ENCODE results near the gene KLK3. TPM values are rescaled to one million over a fixed set of nuclear protein-coding genes. Genes with fewer than 3 reads are reported as not detected.
"Not testable (repeated sequence)": the region's sequence is repeated elsewhere in the genome, so short reads cannot be mapped to it uniquely, and the experiment has no call there.

KLK3 gene
- total and polyA plus RNA-seq, 2 donors = 0.19 to 0.96 TPM

GRCh38 chr19:50889638-50890037 is 34.9 kb downstream of the KLK3 start:
- Histone ChIP-seq H3K36me3 (ENCODE audit: control insufficient read depth in 2 of 2, insufficient read depth in 2 of 2, low read length in 1 of 2) (no peaks in the 10 kb centered on the region), H3K27ac (ENCODE audit: low read depth in 1 of 2, low read length in 1 of 2) (no peak overlapping the region), H3K27me3 (ENCODE audit: control insufficient read depth in 2 of 2, insufficient read depth in 1 of 2, low read length in 1 of 2) (no peaks in the 10 kb centered on the region), H3K9me3 (ENCODE audit: control insufficient read depth in 2 of 2, insufficient read depth in 1 of 2, low read length in 1 of 2) (no peaks in the 10 kb centered on the region), H3K4me1 (ENCODE audit: control insufficient read depth in 2 of 2, insufficient read depth in 2 of 2, low read length in 2 of 2) (no peaks in the 10 kb centered on the region), H3K4me3 (ENCODE audit: low read length in 2 of 2) (no peak overlapping the region)
- 65% methylated on average over 3 of the region's 3 CpGs for whole genome bisulfite sequencing
- DNase-seq (ENCODE audit: low read depth in 6 of 9, low spot score in 9 of 9) = no peak

GRCh38 chr19:50890422-50891252 is 35.9 kb downstream of the KLK3 start:
- DNase-seq (ENCODE audit: low read depth in 6 of 9, low spot score in 9 of 9) = no peak
- 48% methylated on average over 5 of the region's 5 CpGs for WGBS
- H3K27ac ChIP-seq (ENCODE audit: low read depth in 1 of 2, low read length in 1 of 2) = no peak overlapping the region
- H3K4me1 ChIP-seq (ENCODE audit: control insufficient read depth in 2 of 2, insufficient read depth in 2 of 2, low read length in 2 of 2) = no peaks in the 10 kb centered on the region
- H3K9me3 ChIP-seq (ENCODE audit: control insufficient read depth in 2 of 2, insufficient read depth in 1 of 2, low read length in 1 of 2) = peaks cover 0 to 1% of the 10 kb centered on the region in 2 donors
- H3K36me3 ChIP-seq (ENCODE audit: control insufficient read depth in 2 of 2, insufficient read depth in 2 of 2, low read length in 1 of 2) = no peaks in the 10 kb centered on the region
- no peaks in the 10 kb centered on the region for H3K27me3 ChIP-seq (ENCODE audit: control insufficient read depth in 2 of 2, insufficient read depth in 1 of 2, low read length in 1 of 2)
- H3K4me3 ChIP-seq (ENCODE audit: low read length in 2 of 2) = no peak overlapping the region

GRCh38 chr19:50891253-50891625 is 36.5 kb downstream of the KLK3 start:
- no peaks in the 10 kb centered on the region for H3K36me3 ChIP-seq (ENCODE audit: control insufficient read depth in 2 of 2, insufficient read depth in 2 of 2, low read length in 1 of 2)
- no peak overlapping the region for H3K27ac ChIP-seq (ENCODE audit: low read depth in 1 of 2, low read length in 1 of 2)
- no peaks in the 10 kb centered on the region for H3K27me3 ChIP-seq (ENCODE audit: control insufficient read depth in 2 of 2, insufficient read depth in 1 of 2, low read length in 1 of 2)
- no peak overlapping the region for H3K4me3 ChIP-seq (ENCODE audit: low read length in 2 of 2)
- WGBS = 84% methylated on average over 5 of the region's 5 CpGs
- H3K4me1 ChIP-seq (ENCODE audit: control insufficient read depth in 2 of 2, insufficient read depth in 2 of 2, low read length in 2 of 2) = no peaks in the 10 kb centered on the region
- no peak for DNase-seq (ENCODE audit: low read depth in 6 of 9, low spot score in 9 of 9)
- peaks cover 0 to 1% of the 10 kb centered on the region in 2 donors for H3K9me3 ChIP-seq (ENCODE audit: control insufficient read depth in 2 of 2, insufficient read depth in 1 of 2, low read length in 1 of 2)

GRCh38 chr19:50893047-50893736 is 38.5 kb downstream of the KLK3 start:
- Histone ChIP-seq H3K27me3 (ENCODE audit: control insufficient read depth in 2 of 2, insufficient read depth in 1 of 2, low read length in 1 of 2) (no peaks in the 10 kb centered on the region), H3K4me3 (ENCODE audit: low read length in 2 of 2) (no peak overlapping the region), H3K27ac (ENCODE audit: low read depth in 1 of 2, low read length in 1 of 2) (no peak overlapping the region), H3K4me1 (ENCODE audit: control insufficient read depth in 2 of 2, insufficient read depth in 2 of 2, low read length in 2 of 2) (no peaks in the 10 kb centered on the region), H3K9me3 (ENCODE audit: control insufficient read depth in 2 of 2, insufficient read depth in 1 of 2, low read length in 1 of 2) (peaks cover 0 to 1% of the 10 kb centered on the region in 2 donors), H3K36me3 (ENCODE audit: control insufficient read depth in 2 of 2, insufficient read depth in 2 of 2, low read length in 1 of 2) (no peaks in the 10 kb centered on the region)
- 91% methylated on average over 18 of the region's 18 CpGs for WGBS
- DNase-seq (ENCODE audit: low read depth in 6 of 9, low spot score in 9 of 9) = no peak

- H3K9me3 ChIP-seq (ENCODE audit: control insufficient read depth in 2 of 2, insufficient read depth in 1 of 2, low read length in 1 of 2) = peaks cover 0 to 1% of the 10 kb centered on the region in 2 donors
- no peak overlapping the region for H3K4me3 ChIP-seq (ENCODE audit: low read length in 2 of 2)
- WGBS = 78% methylated on average over 10 of the region's 10 CpGs
- no peaks in the 10 kb centered on the region for H3K36me3 ChIP-seq (ENCODE audit: control insufficient read depth in 2 of 2, insufficient read depth in 2 of 2, low read length in 1 of 2)
- H3K27me3 ChIP-seq (ENCODE audit: control insufficient read depth in 2 of 2, insufficient read depth in 1 of 2, low read length in 1 of 2) = no peaks in the 10 kb centered on the region
- no peak for DNase-seq (ENCODE audit: low read depth in 6 of 9, low spot score in 9 of 9)
- no peak overlapping the region for H3K27ac ChIP-seq (ENCODE audit: low read depth in 1 of 2, low read length in 1 of 2)
- no peaks in the 10 kb centered on the region for H3K4me1 ChIP-seq (ENCODE audit: control insufficient read depth in 2 of 2, insufficient read depth in 2 of 2, low read length in 2 of 2)
Measured at GRCh38 chr19:50894478-50895356, 40.0 kb downstream of the KLK3 start.

GRCh38 chr19:50896089-50896590 is 41.4 kb downstream of the KLK3 start:
- H3K4me1 ChIP-seq (ENCODE audit: control insufficient read depth in 2 of 2, insufficient read depth in 2 of 2, low read length in 2 of 2); H3K4me3 ChIP-seq (ENCODE audit: low read length in 2 of 2); H3K27me3 ChIP-seq (ENCODE audit: control insufficient read depth in 2 of 2, insufficient read depth in 1 of 2, low read length in 1 of 2); H3K36me3 ChIP-seq (ENCODE audit: control insufficient read depth in 2 of 2, insufficient read depth in 2 of 2, low read length in 1 of 2); H3K9me3 ChIP-seq (ENCODE audit: control insufficient read depth in 2 of 2, insufficient read depth in 1 of 2, low read length in 1 of 2); DNase-seq (ENCODE audit: low read depth in 6 of 9, low spot score in 9 of 9); H3K27ac ChIP-seq (ENCODE audit: low read depth in 1 of 2, low read length in 1 of 2): not testable (repeated sequence)
- 92% methylated on average over 9 of the region's 9 CpGs for WGBS

- 82% methylated on average over 6 of the region's 6 CpGs for WGBS
- no peak for DNase-seq (ENCODE audit: low read depth in 6 of 9, low spot score in 9 of 9)
- H3K27ac ChIP-seq (ENCODE audit: low read depth in 1 of 2, low read length in 1 of 2) = no peak overlapping the region
- no peaks in the 10 kb centered on the region for H3K27me3 ChIP-seq (ENCODE audit: control insufficient read depth in 2 of 2, insufficient read depth in 1 of 2, low read length in 1 of 2)
- H3K36me3 ChIP-seq (ENCODE audit: control insufficient read depth in 2 of 2, insufficient read depth in 2 of 2, low read length in 1 of 2) = no peaks in the 10 kb centered on the region
- H3K4me3 ChIP-seq (ENCODE audit: low read length in 2 of 2) = no peak overlapping the region
- H3K9me3 ChIP-seq (ENCODE audit: control insufficient read depth in 2 of 2, insufficient read depth in 1 of 2, low read length in 1 of 2) = peaks cover 0 to 1% of the 10 kb centered on the region in 2 donors
- H3K4me1 ChIP-seq (ENCODE audit: control insufficient read depth in 2 of 2, insufficient read depth in 2 of 2, low read length in 2 of 2) = no peaks in the 10 kb centered on the region
Measured at GRCh38 chr19:50896591-50897190, 42.0 kb downstream of the KLK3 start.

GRCh38 chr19:50897191-50897607 is 42.5 kb downstream of the KLK3 start:
- Histone ChIP-seq H3K9me3 (ENCODE audit: control insufficient read depth in 2 of 2, insufficient read depth in 1 of 2, low read length in 1 of 2) (peaks cover 0 to 1% of the 10 kb centered on the region in 2 donors), H3K27me3 (ENCODE audit: control insufficient read depth in 2 of 2, insufficient read depth in 1 of 2, low read length in 1 of 2) (no peaks in the 10 kb centered on the region), H3K4me1 (ENCODE audit: control insufficient read depth in 2 of 2, insufficient read depth in 2 of 2, low read length in 2 of 2) (no peaks in the 10 kb centered on the region), H3K27ac (ENCODE audit: low read depth in 1 of 2, low read length in 1 of 2) (no peak overlapping the region), H3K4me3 (ENCODE audit: low read length in 2 of 2) (no peak overlapping the region), H3K36me3 (ENCODE audit: control insufficient read depth in 2 of 2, insufficient read depth in 2 of 2, low read length in 1 of 2) (no peaks in the 10 kb centered on the region)
- no peak for DNase-seq (ENCODE audit: low read depth in 6 of 9, low spot score in 9 of 9)
- 68% methylated on average over 3 of the region's 3 CpGs for WGBS

Data from thymus (tissue), 11 donors.